Measurements from ENCODE around the gene CADPS2.

DNA sequence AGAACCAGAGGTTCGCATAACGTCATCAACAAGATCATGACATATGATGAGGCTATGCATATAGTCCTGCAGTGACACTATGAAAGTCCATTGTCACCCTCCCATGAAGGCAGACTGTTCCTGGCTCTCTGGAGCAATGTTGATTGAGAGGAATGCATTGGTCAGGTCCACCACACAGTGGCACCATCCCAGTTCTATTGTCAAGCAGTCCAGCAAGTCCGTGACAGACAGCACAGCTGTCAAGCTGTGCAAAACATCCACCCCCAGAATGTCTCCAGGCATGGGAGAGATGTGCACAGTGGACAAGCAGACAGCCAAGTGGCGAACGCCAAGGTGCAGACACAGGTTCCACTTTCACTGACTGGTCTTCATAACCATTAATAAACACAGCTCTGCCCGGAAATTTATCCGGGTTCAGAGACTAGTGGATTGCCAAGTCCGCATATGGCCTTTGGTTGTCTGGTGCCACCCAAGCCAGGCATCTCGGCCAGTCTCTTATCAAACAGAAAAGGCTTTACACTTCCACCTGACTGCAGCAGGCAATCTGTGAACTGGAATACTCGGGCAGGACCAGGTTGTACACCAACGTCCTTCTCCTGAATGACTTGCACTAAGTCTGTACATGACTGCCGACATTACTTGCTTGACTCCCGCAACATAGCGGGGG is 194.6 kb downstream of the CADPS2 start:
- TF ChIP-seq, protein P1, sequence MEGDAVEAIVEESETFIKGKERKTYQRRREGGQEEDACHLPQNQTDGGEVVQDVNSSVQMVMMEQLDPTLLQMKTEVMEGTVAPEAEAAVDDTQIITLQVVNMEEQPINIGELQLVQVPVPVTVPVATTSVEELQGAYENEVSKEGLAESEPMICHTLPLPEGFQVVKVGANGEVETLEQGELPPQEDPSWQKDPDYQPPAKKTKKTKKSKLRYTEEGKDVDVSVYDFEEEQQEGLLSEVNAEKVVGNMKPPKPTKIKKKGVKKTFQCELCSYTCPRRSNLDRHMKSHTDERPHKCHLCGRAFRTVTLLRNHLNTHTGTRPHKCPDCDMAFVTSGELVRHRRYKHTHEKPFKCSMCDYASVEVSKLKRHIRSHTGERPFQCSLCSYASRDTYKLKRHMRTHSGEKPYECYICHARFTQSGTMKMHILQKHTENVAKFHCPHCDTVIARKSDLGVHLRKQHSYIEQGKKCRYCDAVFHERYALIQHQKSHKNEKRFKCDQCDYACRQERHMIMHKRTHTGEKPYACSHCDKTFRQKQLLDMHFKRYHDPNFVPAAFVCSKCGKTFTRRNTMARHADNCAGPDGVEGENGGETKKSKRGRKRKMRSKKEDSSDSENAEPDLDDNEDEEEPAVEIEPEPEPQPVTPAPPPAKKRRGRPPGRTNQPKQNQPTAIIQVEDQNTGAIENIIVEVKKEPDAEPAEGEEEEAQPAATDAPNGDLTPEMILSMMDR (IDR thresholded peaks at IDR 0.05): no peak
- TF ChIP-seq POLR2A (IDR thresholded peaks at IDR 0.05): no peak
